Esophagus squamous epithelium (tissue), 5 donors: ENCODE measurements around the gene ITCH. TPM values are rescaled to one million over a fixed set of nuclear protein-coding genes. Genes with fewer than 3 reads are reported as not detected.

Source experiments
- DNase-seq: peaks from one replicate; lab custom pipeline; 2025; lab: John Stamatoyannopoulos, UW
- H3K27ac ChIP-seq, 4 donors: fragments of 200-600 bp; sonication (generic); one replicate each; pipeline ENCODE4 v1.5.1; 2016 to 2019; ENCODE audit warnings: mild to moderate bottlenecking in 1 of 4
- H3K27me3 ChIP-seq, 4 donors: fragments of 200-600 bp; sonication (generic); 1 replicate in 3 of 4; 2 replicates in 1 of 4; pipeline versions ENCODE4 v1.5.1 to v1.6.0; 2017 to 2021; ENCODE audit warnings: antibody characterized with exemption in 1 of 4
- H3K36me3 ChIP-seq, 3 donors: fragments of 200-600 bp; sonication (generic); one replicate each; pipeline ENCODE4 v1.5.1; 2016 to 2019
- H3K4me1 ChIP-seq, 3 donors: fragments of 200-600 bp; sonication (generic); one replicate each; pipeline ENCODE4 v1.5.1; 2017 to 2019
- H3K4me3 ChIP-seq, 4 donors: fragments of 200-600 bp; sonication (generic); 1 replicate in 3 of 4; 2 replicates in 1 of 4; pipeline ENCODE4 v1.5.1; 2016 to 2019; ENCODE audit warnings: mild to moderate bottlenecking in 2 of 4, moderate library complexity in 1 of 4
- H3K9me3 ChIP-seq, 3 donors: fragments of 200-600 bp; sonication (generic); one replicate each; pipeline ENCODE4 v1.5.1; 2016 to 2019
- CTCF ChIP-seq, 6 experiments: fragments of 450-650 bp in 4 of 6; fragments of 200-600 bp in 2 of 6; sonication (generic) in 2 of 6; IDR thresholded peaks; one replicate each; pipeline ENCODE4 v1.5.1; 2016 to 2019; ENCODE audit warnings: antibody characterized with exemption in 6 of 6, mild to moderate bottlenecking in 4 of 6, moderate library complexity in 4 of 6
- POLR2A ChIP-seq, 4 donors: fragments of 450-650 bp; IDR thresholded peaks; one replicate each; pipeline ENCODE4 v1.6.1; 2017; ENCODE audit warnings: antibody characterized with exemption in 4 of 4, mild to moderate bottlenecking in 4 of 4, moderate library complexity in 3 of 4
- WGBS, 2 donors: methylation state at CpG; one replicate each; pipeline ENCODE4 v1.1.5; 2018; 5-methylcytosine and 5-hydroxymethylcytosine counted together
- intact Hi-C: fragments of 100-400 bp; cut with DNase I; formaldehyde crosslinking; loops from one replicate; pipeline ENCODE4 v1.15.0; 2022
- total RNA-seq, 4 donors: library from RNA; depleted of rRNA; stranded (reverse); fragments of >200 nt; gene quantifications; one replicate each; pipeline ENCODE4 v1.1.0, GENCODE V29; 2016
- donor health status: DM: yes; HTN: yes; CAD: no.

The ITCH gene
- total RNA-seq, 4 donors from 2014 or later: 45.9 to 67.9 (median 54.5) TPM

- intact Hi-C loops: no loop called here
- peaks cover 20 to 95% (median 44%) of the 10 kb centered on the region in 3 donors for H3K4me1 ChIP-seq
- no peak overlapping the region for H3K4me3 ChIP-seq
- no peak for TF ChIP-seq POLR2A (IDR thresholded peaks at IDR 0.05)
- TF ChIP-seq CTCF (IDR thresholded peaks at IDR 0.05): no peak
- H3K27me3 ChIP-seq: no peaks in the 10 kb centered on the region
- peak overlapping the region in 2 of 4 donors; percentile 89 to 92 for H3K27ac ChIP-seq
- DNase-seq: no peak
- H3K36me3 ChIP-seq: peaks cover 8 to 57% (median 19%) of the 10 kb centered on the region in 3 donors
- 90 to 91% methylated on average over 11 of the region's 11 CpGs for WGBS, 2 donors
- no peaks in the 10 kb centered on the region for H3K9me3 ChIP-seq
Observed at GRCh38 chr20:34524426-34524825, 161.4 kb downstream of the ITCH start.

- H3K9me3 ChIP-seq: no peaks in the 10 kb centered on the region
- H3K36me3 ChIP-seq: peaks cover 8 to 58% (median 26%) of the 10 kb centered on the region in 3 donors
- H3K4me3 ChIP-seq: peak overlapping the region in 1 of 4 donors; percentile 36
- DNase-seq: no peak
- no peaks in the 10 kb centered on the region for H3K27me3 ChIP-seq
- 62 to 64% methylated on average over 7 of the region's 7 CpGs for WGBS, 2 donors
- H3K4me1 ChIP-seq: peaks cover 20 to 91% (median 44%) of the 10 kb centered on the region in 3 donors
- intact Hi-C loops: no loop called here
- H3K27ac ChIP-seq: peak overlapping the region; percentile 69 to 92 (median 90)
- TF ChIP-seq POLR2A (IDR thresholded peaks at IDR 0.05): no peak
Observed at GRCh38 chr20:34525342-34525708, 162.3 kb downstream of the ITCH start.

- peak overlapping the region in 1 of 4 donors; percentile 36 for H3K4me3 ChIP-seq
- WGBS, 2 donors: 8 to 17% methylated on average over 14 of the region's 14 CpGs
- H3K36me3 ChIP-seq: peaks cover 13 to 58% (median 32%) of the 10 kb centered on the region in 3 donors
- no peaks in the 10 kb centered on the region for H3K27me3 ChIP-seq
- TF ChIP-seq POLR2A (IDR thresholded peaks at IDR 0.05) (no peak), CTCF (IDR thresholded peaks at IDR 0.05) (no peak)
- DNase-seq: no peak
- peak overlapping the region; percentile 69 to 92 (median 90) for H3K27ac ChIP-seq
- H3K4me1 ChIP-seq: peaks cover 20 to 86% (median 44%) of the 10 kb centered on the region in 3 donors
- H3K9me3 ChIP-seq: no peaks in the 10 kb centered on the region
- intact Hi-C loops: no loop called here
Observed at GRCh38 chr20:34525709-34526416, 162.8 kb downstream of the ITCH start.

GRCh38 chr20:34526466-34526865, 163.4 kb downstream of the ITCH start:
- Histone ChIP-seq H3K27ac (peak overlapping the region; percentile 69 to 92 (median 90)), H3K27me3 (no peaks in the 10 kb centered on the region), H3K4me1 (peaks cover 20 to 80% (median 44%) of the 10 kb centered on the region in 3 donors), H3K36me3 (peaks cover 13 to 61% (median 32%) of the 10 kb centered on the region in 3 donors), H3K9me3 (no peaks in the 10 kb centered on the region), H3K4me3 (peak overlapping the region in 1 of 4 donors; percentile 36)
- DNase-seq: no peak
- 42 to 44% methylated on average over 5 of the region's 5 CpGs for WGBS, 2 donors
- intact Hi-C loops: no loop called here
- TF ChIP-seq CTCF (IDR thresholded peaks at IDR 0.05) (no peak), POLR2A (IDR thresholded peaks at IDR 0.05) (no peak)

GRCh38 chr20:34527016-34527415, 163.9 kb downstream of the ITCH start:
- Histone ChIP-seq H3K27ac (peak overlapping the region; percentile 69 to 92 (median 90)), H3K36me3 (peaks cover 15 to 62% (median 32%) of the 10 kb centered on the region in 3 donors), H3K27me3 (no peaks in the 10 kb centered on the region), H3K9me3 (no peaks in the 10 kb centered on the region), H3K4me3 (no peak overlapping the region), H3K4me1 (peaks cover 20 to 76% (median 44%) of the 10 kb centered on the region in 3 donors)
- WGBS, 2 donors: 79 to 84% methylated on average over 7 to 10 of the region's 10 CpGs
- TF ChIP-seq POLR2A (IDR thresholded peaks at IDR 0.05): no peak
- no peak for TF ChIP-seq CTCF (IDR thresholded peaks at IDR 0.05)
- DNase-seq: no peak
- intact Hi-C loops: no loop called here
